K562 (cell line): ENCODE results near the gene MXRA7. TPM values are rescaled to one million over a fixed set of nuclear protein-coding genes. Genes with fewer than 3 reads are reported as not detected.

ENCODE experiments used
- ATAC-seq: fragments of 200-7000 bp; cut with Tn5 transposase; 3 replicates; pipeline ENCODE4 v1.9.1; 2020; ENCODE audit warnings: moderate library complexity
- BruUV-seq: library from RNA; stranded (reverse); fragments of 400-500 nt; replicated peaks from 2 replicates; lab custom pipeline; 2021; lab: Mats Ljungman, UMichigan
- CTCF ChIA-PET: fragments of 300-600 bp; formaldehyde crosslinking; extraction: SDS; loops from one replicate; lab custom pipeline; 2021; ENCODE audit warnings: low intra/inter-chr PET ratio; lab: Yijun Ruan, JAX
- POLR2A ChIA-PET: fragments of 300-600, 350-650 bp; sonication (Branson Sonifier 250); formaldehyde crosslinking; extraction: SDS; loops from one replicate; lab custom pipeline; 2021; ENCODE audit warnings: antibody characterized with exemption, inconsistent platforms; lab: Yijun Ruan, JAX
- DNase-seq, 4 experiments: peaks; one replicate each; pipeline versions ENCODE4 v3.0.0 to v3.0.0-alpha.2; 2011 to 2018; ENCODE audit warnings: low spot score in 3 of 4, mixed read lengths in 3 of 4; ENCODE audit errors: extremely low read depth in 1 of 4
- FAIRE-seq: peaks from 2 replicates; lab custom pipeline; 2011; peaks lifted over from hg19 to GRCh38; lab: Jason Lieb, UNC
- H2AFZ ChIP-seq: 2 replicates; pipeline ENCODE4 v1.6.0; 2011; ENCODE audit warnings: low read depth, low read length, control low read depth, inconsistent platforms
- H3K27ac ChIP-seq: fragments of 200-600 bp; 3 replicates; pipeline ENCODE4 v1.8.0; 2011; ENCODE audit warnings: low read depth, mild to moderate bottlenecking, control low read depth, inconsistent platforms, low read length, moderate library complexity, mixed read lengths; ENCODE audit errors: extremely low read depth
- H3K27me3 ChIP-seq, 2 experiments: fragments of 300-600 bp in 1 of 2; 2 replicates in 1 of 2; 3 replicates in 1 of 2; pipeline versions ENCODE4 v1.6.0 to v1.8.0; 2011; ENCODE audit warnings: inconsistent platforms in 2 of 2, low read length in 2 of 2, mild to moderate bottlenecking in 1 of 2, mixed read lengths in 1 of 2, moderate library complexity in 1 of 2; ENCODE audit not compliant: control insufficient read depth in 2 of 2, insufficient read depth in 2 of 2
- H3K36me3 ChIP-seq: fragments of 300-600 bp; 3 replicates; pipeline ENCODE4 v1.8.0; 2011; ENCODE audit warnings: mild to moderate bottlenecking, low read length, inconsistent platforms; ENCODE audit not compliant: control insufficient read depth, insufficient read depth
- H3K4me1 ChIP-seq, 2 experiments: fragments of 200-600 bp in 1 of 2; replicated peaks in 1 of 2; 2 replicates in 1 of 2; 3 replicates in 1 of 2; pipeline versions ENCODE4 v1.5.1 to v1.8.0; 2011; ENCODE audit warnings: inconsistent platforms in 2 of 2, low read length in 2 of 2, mild to moderate bottlenecking in 1 of 2, mixed read lengths in 1 of 2, moderate library complexity in 1 of 2; ENCODE audit not compliant: control insufficient read depth in 2 of 2, insufficient read depth in 2 of 2
- H3K4me2 ChIP-seq: 2 replicates; pipeline ENCODE4 v1.6.1; 2011; ENCODE audit warnings: low read length, control low read depth, inconsistent platforms, mixed read lengths; ENCODE audit not compliant: insufficient read depth
- H3K4me3 ChIP-seq: fragments of 200-600 bp; sonication (generic), shearing (Covaris generic); 2 replicates; pipeline ENCODE4 v1.5.1; 2016; ENCODE audit warnings: control low read depth, inconsistent platforms
- H3K79me2 ChIP-seq: fragments of 200-600 bp; 3 replicates; pipeline ENCODE4 v1.8.0; 2011; ENCODE audit warnings: low read length, inconsistent platforms; ENCODE audit not compliant: control insufficient read depth, insufficient read depth
- H3K9ac ChIP-seq, 2 experiments: 2 replicates each; pipeline versions ENCODE4 v1.6.0 to v1.6.1; 2011; ENCODE audit warnings: low read depth in 2 of 2, low read length in 2 of 2, control low read depth in 1 of 2, inconsistent platforms in 1 of 2, mild to moderate bottlenecking in 1 of 2, mixed read lengths in 1 of 2; ENCODE audit not compliant: insufficient read depth in 1 of 2
- H3K9me1 ChIP-seq: one replicate; pipeline ENCODE4 v1.6.0; 2011; ENCODE audit warnings: inconsistent platforms, mild to moderate bottlenecking, low read length, moderate library complexity; ENCODE audit not compliant: control insufficient read depth, insufficient read depth
- H3K9me3 ChIP-seq: replicated peaks from 2 replicates; pipeline ENCODE4 v1.5.1; 2011; ENCODE audit warnings: low read depth, low read length, inconsistent platforms; ENCODE audit not compliant: control insufficient read depth, insufficient read depth
- H4K20me1 ChIP-seq: replicated peaks from 2 replicates; pipeline ENCODE4 v1.6.1; 2011; ENCODE audit warnings: low read length, inconsistent platforms, mixed read lengths; ENCODE audit not compliant: control insufficient read depth, insufficient read depth
- AFF4 ChIP-seq: sonication (generic); formaldehyde crosslinking; IDR thresholded peaks from 2 replicates; pipeline ENCODE4 v1.8.0; 2023; ENCODE audit warnings: mild to moderate bottlenecking, missing genetic modification reagents
- EP300 ChIP-seq: IDR thresholded peaks from 2 replicates; pipeline ENCODE4 v1.6.1; 2012; ENCODE audit warnings: low read length, improper control_type of control experiment
- HNRNPL ChIP-seq: fragments of 200-400 bp; formaldehyde crosslinking; IDR thresholded peaks from 2 replicates; pipeline ENCODE4 v1.6.1; 2017; ENCODE audit warnings: low read depth, mild to moderate bottlenecking, low read length
- HNRNPUL1 ChIP-seq: fragments of 200-400 bp; formaldehyde crosslinking; IDR thresholded peaks from 2 replicates; pipeline ENCODE4 v1.6.1; 2017; ENCODE audit warnings: low read length
- KAT7 ChIP-seq: sonication (generic); formaldehyde crosslinking; IDR thresholded peaks from 2 replicates; pipeline ENCODE4 v1.8.0; 2022; ENCODE audit warnings: missing genetic modification reagents, mild to moderate bottlenecking, borderline replicate concordance
- KLF16 ChIP-seq: IDR thresholded peaks from 2 replicates; pipeline ENCODE4 v1.6.1; 2016; ENCODE audit warnings: antibody characterized with exemption
- MCM2 ChIP-seq: fragments of 450-650 bp; IDR thresholded peaks from 2 replicates; pipeline ENCODE4 v1.6.1; 2017; ENCODE audit warnings: low read depth, mild to moderate bottlenecking
- RBM39 ChIP-seq: fragments of 200-400 bp; formaldehyde crosslinking; optimal IDR thresholded peaks from 2 replicates; pipeline ENCODE3; 2018; ENCODE audit warnings: low read depth, low read length
- SIN3A ChIP-seq, 2 experiments: fragments of 150-350 bp in 1 of 2; IDR thresholded peaks; 2 replicates each; pipeline ENCODE4 v1.6.1; 2011 to 2016; ENCODE audit warnings: borderline replicate concordance in 2 of 2, low read depth in 2 of 2, low read length in 2 of 2, mild to moderate bottlenecking in 2 of 2, moderate library complexity in 2 of 2; ENCODE audit not compliant: control insufficient read depth in 1 of 2
- U2AF1 ChIP-seq: fragments of 200-400 bp; formaldehyde crosslinking; optimal IDR thresholded peaks from 2 replicates; pipeline ENCODE3; 2017; ENCODE audit warnings: mild to moderate bottlenecking, low read depth, low read length, moderate library complexity
- ZC3H4 ChIP-seq: sonication (generic); formaldehyde crosslinking; IDR thresholded peaks from 2 replicates; pipeline ENCODE4 v1.9.0; 2021; ENCODE audit warnings: missing genetic modification reagents, borderline replicate concordance
- WGBS: fragments of 100-300 bp; shearing (Covaris generic); methylation state at CpG from one replicate; pipeline ENCODE4 v1.1.6; 2016; ENCODE audit warnings: low coverage, mixed read lengths; ENCODE audit not compliant: insufficient coverage; ENCODE audit errors: missing lambda C conversion rate; 5-methylcytosine and 5-hydroxymethylcytosine counted together
- in situ Hi-C: fragments of 300-500 bp; cut with MboI; formaldehyde crosslinking; loops from 4 replicates; pipeline ENCODE4 v1.15.0; 2018; ENCODE audit warnings: inconsistent platforms, mixed read lengths
- intact Hi-C: fragments of 100-400 bp; cut with micrococcal nuclease; formaldehyde crosslinking; loops from 2 replicates; pipeline ENCODE4 v1.14.2; 2022
- polyA plus RNA-seq, 8 experiments: library from polyadenylated mRNA; depleted of rRNA in 4 of 8; stranded (reverse) in 5 of 8; unstranded in 3 of 8; fragments of >200 nt; fragmentation: Nextera tagmentation in 2 of 8; fragmentation: Illumina TruSeq in 1 of 8; extraction: Ambion mirVana in 2 of 8; extraction: Trizol in 1 of 8; gene quantifications; 2 replicates each; pipeline versions ENCODE4 v1.2.1 to v1.2.3, GENCODE V29; 2011 to 2014; ENCODE audit warnings: inconsistent platforms in 1 of 8, missing spikeins in 1 of 8
- total RNA-seq, 7 experiments: library from RNA; depleted of rRNA in 6 of 7; stranded (reverse); fragments of >200 nt in 6 of 7; fragmentation: Illumina TruSeq in 2 of 7; extraction: Trizol in 2 of 7; gene quantifications; 2 replicates each; pipeline versions ENCODE4 v1.2.1 to v1.2.3, GENCODE V29; 2011 to 2021; ENCODE audit warnings: low replicate concordance in 1 of 7
- TF ChIP-seq, protein P1 (sequence below), 2 experiments: fragments of 450-650 bp; IDR thresholded peaks; 2 replicates each; pipeline ENCODE4 v1.6.1; 2016
- TF ChIP-seq, protein P2 (sequence below): fragments of 450-650 bp; IDR thresholded peaks from 2 replicates; pipeline ENCODE4 v1.6.1; 2018; ENCODE audit not compliant: partially characterized antibody

The MXRA7 gene
- total and polyA plus RNA-seq, 9 of the 15 experiments (the other 6 are each of a cell fraction or from before 2014, with no cell fraction given): 2.6 to 38.4 (median 14.3) TPM

DNA sequence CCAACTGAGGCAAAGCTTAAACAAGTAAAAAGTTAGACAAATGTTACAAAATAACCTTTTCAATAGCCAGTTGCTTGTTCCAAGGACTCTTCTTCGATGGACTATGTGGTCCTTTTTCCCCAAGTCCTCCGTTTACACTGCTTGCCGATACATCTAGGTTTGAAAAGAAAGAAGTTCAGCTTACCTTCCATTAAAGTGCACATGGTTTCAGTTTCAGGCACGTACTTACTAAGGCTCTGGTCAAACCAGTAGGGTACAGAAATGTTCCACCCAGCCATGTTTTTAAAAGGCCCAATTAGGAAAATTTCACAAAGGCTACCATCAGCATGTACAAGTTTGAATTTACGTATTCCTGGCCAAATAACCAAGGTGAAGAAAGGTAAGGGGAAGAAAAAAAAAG lies 24.2 kb upstream of the MXRA7 start:
- no TSS peak for BruUV-seq
- peaks cover 87% of the 10 kb centered on the region for H3K79me2 ChIP-seq
- in situ Hi-C loops (no loop called here), intact Hi-C loops (no loop called here)
- DNase-seq: peak in 1 of 4 experiments; percentile 49
- H3K4me2 ChIP-seq: peak overlapping the region; percentile 85
- H3K27me3 ChIP-seq: no peaks in the 10 kb centered on the region
- no peaks in the 10 kb centered on the region for H3K9me3 ChIP-seq
- H3K27ac ChIP-seq: peak overlapping the region; percentile 94
- H3K9ac ChIP-seq: peak overlapping the region; percentile 58 to 94; a peak in 3 of 4 replicates
- H3K9me1 ChIP-seq: no peaks in the 10 kb centered on the region
- ChIA-PET POLR2A (interaction anchor here (0.6 to 8.5 kb wide), 18 partner anchors 8 to 1203 kb away, joined by 3 to 75 read pairs (median 3); partner anchors contain the start of genes JMJD6 and METTL23), CTCF (no interaction called here)
- peak overlapping the region; percentile 91 for H3K4me3 ChIP-seq
- ATAC-seq: no peak
- no peak overlapping the region for H2AFZ ChIP-seq
- H3K36me3 ChIP-seq: peaks cover 60% of the 10 kb centered on the region
- WGBS: 0% methylated on average over 5 of the region's 5 CpGs
- no peak for FAIRE-seq
- H4K20me1 ChIP-seq: peaks cover 31% of the 10 kb centered on the region
- peaks cover 5 to 20% of the 10 kb centered on the region in 2 experiments for H3K4me1 ChIP-seq
- TF ChIP-seq AFF4 (CRISPR knock-in tag) (peak; percentile 72), ZC3H4 (no peak), SIN3A (IDR thresholded peaks at IDR 0.05; ENCODE audit: borderline replicate concordance in 2 of 2, control insufficient read depth in 1 of 2, low read depth in 2 of 2, low read length in 2 of 2) (peak in 1 of 2 experiments; percentile 78; a peak in 1 of 4 replicates), KAT7 (CRISPR knock-in tag) (0 out of 2 replicates have a peak, but pooled peaks have one; percentile 63), HNRNPUL1 (0 out of 2 replicates have a peak, but pooled peaks have one; percentile 76), HNRNPL (0 out of 2 replicates have a peak, but pooled peaks have one; percentile 21), MCM2 (no peak), U2AF1 (peak; percentile 62), EP300 (no peak), KLF16 (no peak), RBM39 (peak; percentile 81)
- TF ChIP-seq, protein P1, sequence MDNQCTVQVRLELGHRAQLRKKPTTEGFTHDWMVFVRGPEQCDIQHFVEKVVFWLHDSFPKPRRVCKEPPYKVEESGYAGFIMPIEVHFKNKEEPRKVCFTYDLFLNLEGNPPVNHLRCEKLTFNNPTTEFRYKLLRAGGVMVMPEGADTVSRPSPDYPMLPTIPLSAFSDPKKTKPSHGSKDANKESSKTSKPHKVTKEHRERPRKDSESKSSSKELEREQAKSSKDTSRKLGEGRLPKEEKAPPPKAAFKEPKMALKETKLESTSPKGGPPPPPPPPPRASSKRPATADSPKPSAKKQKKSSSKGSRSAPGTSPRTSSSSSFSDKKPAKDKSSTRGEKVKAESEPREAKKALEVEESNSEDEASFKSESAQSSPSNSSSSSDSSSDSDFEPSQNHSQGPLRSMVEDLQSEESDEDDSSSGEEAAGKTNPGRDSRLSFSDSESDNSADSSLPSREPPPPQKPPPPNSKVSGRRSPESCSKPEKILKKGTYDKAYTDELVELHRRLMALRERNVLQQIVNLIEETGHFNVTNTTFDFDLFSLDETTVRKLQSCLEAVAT (IDR thresholded peaks at IDR 0.05): 0 out of 4 replicates have a peak, but pooled peaks of 1 of the 2 experiments have one; percentile 25
- TF ChIP-seq, protein P2, sequence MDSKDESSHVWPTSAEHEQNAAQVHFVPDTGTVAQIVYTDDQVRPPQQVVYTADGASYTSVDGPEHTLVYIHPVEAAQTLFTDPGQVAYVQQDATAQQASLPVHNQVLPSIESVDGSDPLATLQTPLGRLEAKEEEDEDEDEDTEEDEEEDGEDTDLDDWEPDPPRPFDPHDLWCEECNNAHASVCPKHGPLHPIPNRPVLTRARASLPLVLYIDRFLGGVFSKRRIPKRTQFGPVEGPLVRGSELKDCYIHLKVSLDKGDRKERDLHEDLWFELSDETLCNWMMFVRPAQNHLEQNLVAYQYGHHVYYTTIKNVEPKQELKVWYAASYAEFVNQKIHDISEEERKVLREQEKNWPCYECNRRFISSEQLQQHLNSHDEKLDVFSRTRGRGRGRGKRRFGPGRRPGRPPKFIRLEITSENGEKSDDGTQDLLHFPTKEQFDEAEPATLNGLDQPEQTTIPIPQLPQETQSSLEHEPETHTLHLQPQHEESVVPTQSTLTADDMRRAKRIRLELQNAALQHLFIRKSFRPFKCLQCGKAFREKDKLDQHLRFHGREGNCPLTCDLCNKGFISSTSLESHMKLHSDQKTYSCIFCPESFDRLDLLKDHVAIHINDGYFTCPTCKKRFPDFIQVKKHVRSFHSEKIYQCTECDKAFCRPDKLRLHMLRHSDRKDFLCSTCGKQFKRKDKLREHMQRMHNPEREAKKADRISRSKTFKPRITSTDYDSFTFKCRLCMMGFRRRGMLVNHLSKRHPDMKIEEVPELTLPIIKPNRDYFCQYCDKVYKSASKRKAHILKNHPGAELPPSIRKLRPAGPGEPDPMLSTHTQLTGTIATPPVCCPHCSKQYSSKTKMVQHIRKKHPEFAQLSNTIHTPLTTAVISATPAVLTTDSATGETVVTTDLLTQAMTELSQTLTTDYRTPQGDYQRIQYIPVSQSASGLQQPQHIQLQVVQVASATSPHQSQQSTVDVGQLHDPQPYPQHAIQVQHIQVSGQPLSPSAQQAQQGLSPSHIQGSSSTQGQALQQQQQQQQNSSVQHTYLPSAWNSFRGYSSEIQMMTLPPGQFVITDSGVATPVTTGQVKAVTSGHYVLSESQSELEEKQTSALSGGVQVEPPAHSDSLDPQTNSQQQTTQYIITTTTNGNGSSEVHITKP: no peak
